DND-41 (cell line): ENCODE measurements around the gene PXK.

ENCODE experiments used
- CTCF ChIP-seq: IDR thresholded peaks from 2 replicates; pipeline ENCODE4 v1.5.1; 2012; ENCODE audit warnings: borderline replicate concordance, low read length, moderate library complexity, mild to moderate bottlenecking; ENCODE audit not compliant: poor library complexity, severe bottlenecking; ENCODE audit errors: extremely low read depth
- EZH2 ChIP-seq: IDR thresholded peaks from 3 replicates; pipeline ENCODE4 v1.6.1; 2012; ENCODE audit warnings: borderline replicate concordance, low read depth, mild to moderate bottlenecking, moderate library complexity, low read length, inconsistent platforms; ENCODE audit not compliant: severe bottlenecking

- TF ChIP-seq CTCF: no peak
- no peak for TF ChIP-seq EZH2
Measured at GRCh38 chr3:58411036-58411435, 78.3 kb downstream of the PXK start.
